DMS79 (cell line): ENCODE data around the gene RPS6KA5.
"Not testable (repeated sequence)": the region's sequence is repeated elsewhere in the genome, so short reads cannot be mapped to it uniquely, and the experiment has no call there.

ENCODE experiments used
- DNase-seq: peaks from one replicate; lab custom pipeline; 2025; lab: John Stamatoyannopoulos, UW

The RPS6KA5 gene

GRCh38 chr14:91065266-91065665, 4.8 kb upstream of the RPS6KA5 start:
- no peak for DNase-seq

GRCh38 chr14:91063119-91063518, 2.7 kb upstream of the RPS6KA5 start:
- no peak for DNase-seq

GRCh38 chr14:91062600-91062999, 2.2 kb upstream of the RPS6KA5 start:
- DNase-seq = no peak

GRCh38 chr14:91061056-91061887, 831 bp upstream of the RPS6KA5 start:
- no peak for DNase-seq

- peak; percentile 56 for DNase-seq
These were observed 678 bp downstream of the RPS6KA5 start for GRCh38 chr14:91059576-91060350.

GRCh38 chr14:91058042-91058581, 2.3 kb downstream of the RPS6KA5 start:
- DNase-seq = no peak

GRCh38 chr14:91056361-91056760, 4.1 kb downstream of the RPS6KA5 start:
- DNase-seq = no peak

- no peak for DNase-seq
These were observed 5.4 kb downstream of the RPS6KA5 start for GRCh38 chr14:91055016-91055415.

- no peak for DNase-seq
These were observed 11.8 kb downstream of the RPS6KA5 start for GRCh38 chr14:91048676-91049075.

- no peak for DNase-seq
These were observed 12.2 kb downstream of the RPS6KA5 start for GRCh38 chr14:91048265-91048664.

GRCh38 chr14:91047174-91047753, 13.2 kb downstream of the RPS6KA5 start:
- DNase-seq = peak; percentile 57

GRCh38 chr14:91046488-91047072, 13.9 kb downstream of the RPS6KA5 start:
- no peak for DNase-seq

- peak; percentile 53 for DNase-seq
These were observed 19.0 kb downstream of the RPS6KA5 start for GRCh38 chr14:91041450-91041849.

- DNase-seq = no peak
These were observed 19.9 kb downstream of the RPS6KA5 start for GRCh38 chr14:91040545-91040944.

- no peak for DNase-seq
These were observed 22.0 kb downstream of the RPS6KA5 start for GRCh38 chr14:91038439-91038838.

- no peak for DNase-seq
These were observed 23.5 kb downstream of the RPS6KA5 start for GRCh38 chr14:91036741-91037469.

GRCh38 chr14:91035855-91036254, 24.6 kb downstream of the RPS6KA5 start:
- DNase-seq = no peak

GRCh38 chr14:91034379-91034778, 26.1 kb downstream of the RPS6KA5 start:
- DNase-seq = not testable (repeated sequence)

GRCh38 chr14:91032248-91032647, 28.2 kb downstream of the RPS6KA5 start:
- DNase-seq = no peak

- no peak for DNase-seq
These were observed 28.8 kb downstream of the RPS6KA5 start for GRCh38 chr14:91031666-91032065.

- DNase-seq = no peak
These were observed 30.8 kb downstream of the RPS6KA5 start for GRCh38 chr14:91029456-91030217.
